Inflammatory macrophage treated with lipopolysaccharide for 4 hours (primary cell): ENCODE measurements around the gene CMTM6.
"Not testable (repeated sequence)": the region's sequence is repeated elsewhere in the genome, so short reads cannot be mapped to it uniquely, and the experiment has no call there.

Experiments used
- DNase-seq: peaks from one replicate; pipeline ENCODE4 v3.0.0-alpha.2; 2020

The CMTM6 gene

DNA sequence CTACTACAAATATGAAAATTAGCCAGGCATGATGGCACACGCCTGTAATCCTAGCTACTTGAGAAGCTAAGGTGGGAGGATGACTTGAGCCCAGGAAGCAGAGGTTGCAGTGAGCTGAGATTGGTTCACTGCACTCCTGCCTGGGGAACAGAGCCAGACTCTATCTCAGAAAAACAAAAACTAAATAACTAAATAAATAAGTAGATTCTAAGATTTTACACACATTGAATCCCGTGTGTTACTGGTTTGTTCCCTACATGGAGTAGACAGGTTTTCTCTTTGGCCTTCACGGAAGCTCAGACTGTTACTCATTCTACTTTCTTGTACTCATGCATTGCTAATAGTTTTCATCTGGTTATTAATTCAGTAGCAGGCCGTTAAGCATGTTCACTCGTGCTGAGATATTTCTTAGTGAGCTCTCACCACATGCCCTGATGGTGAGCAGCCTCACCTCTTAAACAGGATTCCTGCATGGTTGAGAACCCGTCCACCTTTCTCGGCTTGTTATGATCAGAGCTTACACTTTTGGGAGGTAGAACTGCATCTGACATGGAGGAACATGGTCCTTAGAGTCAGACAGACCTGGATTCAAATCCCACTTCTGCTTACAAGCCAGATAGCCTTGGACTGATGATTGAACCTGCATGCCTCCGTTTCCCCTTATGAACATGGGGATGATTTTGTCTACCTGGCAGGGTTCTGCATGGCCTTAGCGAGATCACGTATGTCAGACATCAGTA lies 61.9 kb downstream of the CMTM6 start:
- DNase-seq, result no peak

DNA sequence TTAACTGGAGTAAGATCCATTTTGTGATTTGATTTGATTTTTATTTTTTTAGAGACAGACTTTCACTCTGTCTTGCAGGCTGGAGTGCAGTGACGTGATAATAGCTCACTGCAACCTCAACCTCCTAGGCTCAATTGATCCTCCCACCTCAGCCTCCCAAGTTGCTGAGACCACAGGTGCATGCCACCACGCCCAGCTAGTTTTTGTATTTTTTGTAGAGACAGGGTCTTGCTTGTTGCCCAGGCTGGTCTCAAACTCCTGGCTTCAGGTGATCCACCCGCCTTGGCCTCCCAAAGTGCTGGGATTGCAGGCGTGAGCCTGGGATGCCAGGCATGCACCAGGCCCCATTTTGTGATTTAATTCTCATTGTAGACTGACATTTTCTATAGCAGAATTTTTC lies 63.2 kb downstream of the CMTM6 start:
- DNase-seq, result not testable (repeated sequence)

DNA sequence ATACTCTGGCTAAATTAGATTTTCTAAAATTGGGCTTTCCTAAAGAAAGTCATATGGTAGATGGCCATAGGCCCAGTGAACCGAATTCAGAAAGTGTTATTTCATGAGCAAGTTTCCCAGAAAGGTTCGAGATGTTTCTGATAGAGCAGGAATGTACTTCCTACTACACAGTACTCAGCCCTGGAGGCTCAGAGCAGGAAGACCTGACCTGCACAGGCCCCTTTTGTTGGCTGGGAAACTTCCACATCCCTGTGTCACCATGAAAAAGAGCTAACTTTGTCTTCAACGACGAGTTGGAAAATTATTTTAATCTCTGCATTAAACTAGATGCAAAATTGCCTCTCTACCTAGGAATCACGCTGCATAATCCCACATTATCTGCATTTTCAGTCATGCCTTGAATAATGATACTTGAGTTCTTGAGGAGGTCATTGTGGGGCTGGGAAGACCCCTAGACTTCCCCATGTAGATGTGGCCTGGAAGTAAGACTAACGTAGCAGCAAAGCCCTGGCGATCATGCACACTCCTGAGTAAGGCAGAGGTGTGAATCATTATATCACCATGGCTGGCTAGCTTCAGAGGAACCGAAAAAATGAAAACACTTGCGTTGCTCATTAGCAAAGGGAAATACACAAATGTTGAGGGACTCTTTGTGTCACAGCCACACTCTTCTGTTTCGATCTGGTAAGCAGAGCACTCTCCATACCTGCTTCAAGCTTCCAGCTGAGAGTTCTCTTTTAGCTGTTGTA lies 63.9 kb downstream of the CMTM6 start:
- no peak for DNase-seq

DNA sequence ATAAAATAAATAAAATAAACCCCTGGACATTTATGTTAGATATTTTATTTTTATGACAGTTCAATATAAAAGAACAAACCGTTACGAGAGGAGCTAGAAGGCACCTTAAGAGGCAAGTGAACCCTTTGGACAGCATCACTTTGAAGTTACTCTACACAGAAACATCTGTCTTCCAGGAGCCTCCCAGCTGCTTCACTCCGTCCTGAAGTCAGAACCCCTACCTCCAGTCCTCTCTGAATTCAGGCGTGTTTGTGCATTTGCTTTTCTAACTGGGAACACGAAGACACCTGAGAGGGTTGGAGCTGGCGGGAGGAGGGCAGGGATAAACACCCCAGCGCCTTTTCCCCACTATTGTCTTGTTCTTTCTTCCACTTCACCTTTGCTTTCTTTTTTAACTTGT lies 64.8 kb downstream of the CMTM6 start:
- DNase-seq, result no peak

GRCh38 chr3:32436816-32437189 lies 65.8 kb downstream of the CMTM6 start:
- DNase-seq, result no peak

- peak; percentile 10 for DNase-seq
Observed at GRCh38 chr3:32435911-32436815, 66.5 kb downstream of the CMTM6 start.

- no peak for DNase-seq
Observed at GRCh38 chr3:32434206-32434605, 68.4 kb downstream of the CMTM6 start.

DNA sequence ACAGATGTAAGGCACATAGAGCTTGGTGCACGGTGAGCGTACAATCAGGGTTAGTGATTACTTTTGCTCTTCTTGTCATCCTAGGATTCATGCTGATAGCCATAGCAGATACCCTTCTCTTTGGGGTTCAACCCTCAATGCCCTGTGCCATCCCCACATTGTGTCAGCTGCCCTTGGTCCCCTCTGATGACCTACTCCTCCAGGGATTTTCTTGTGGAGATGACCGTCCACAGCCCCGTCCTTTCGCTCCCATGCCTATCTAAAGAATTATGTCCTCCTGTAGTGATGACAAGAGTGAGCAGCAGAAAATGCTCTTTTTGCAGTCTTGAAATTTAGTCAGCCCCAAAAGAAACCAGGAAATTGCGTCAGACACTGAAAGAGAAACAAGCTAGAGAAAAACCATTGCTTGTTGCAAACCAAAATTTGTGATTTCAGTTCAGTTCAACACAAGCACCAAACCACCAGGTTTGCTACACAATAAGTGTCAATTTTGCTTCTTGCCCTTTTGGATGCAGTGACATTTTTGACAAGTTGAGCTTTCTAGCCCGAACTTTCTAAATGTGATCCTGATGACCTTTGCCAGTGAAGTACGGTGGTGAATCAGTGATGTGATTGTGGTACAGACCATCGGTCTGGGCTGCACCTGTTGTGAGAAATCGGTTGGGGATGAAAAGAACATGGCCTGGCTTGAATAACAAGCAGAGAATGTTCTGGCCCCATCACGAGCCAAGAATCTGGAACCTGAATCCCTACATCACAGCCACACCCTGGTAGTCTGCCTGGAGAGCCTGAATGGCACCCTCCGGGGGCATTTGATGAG lies 69.7 kb downstream of the CMTM6 start:
- peak; percentile 83 for DNase-seq

- no peak for DNase-seq
Observed at GRCh38 chr3:32432045-32432710, 70.5 kb downstream of the CMTM6 start.

GRCh38 chr3:32431481-32431880 lies 71.2 kb downstream of the CMTM6 start:
- no peak for DNase-seq
